Panc1 (cell line): ENCODE measurements around the gene TRAF5. TPM values are rescaled to one million over a fixed set of nuclear protein-coding genes. Genes with fewer than 3 reads are reported as not detected.

Experiments used
- ATAC-seq: fragments of 200-7000 bp; cut with Tn5 transposase; 2 replicates; pipeline ENCODE4 v1.9.1; 2020; ENCODE audit warnings: mild to moderate bottlenecking, moderate library complexity
- BruUV-seq: library from RNA; stranded (reverse); fragments of 400-500 nt; replicated peaks from 2 replicates; lab custom pipeline; 2021; lab: Mats Ljungman, UMichigan
- CTCF ChIA-PET: fragments of 300-600 bp; sonication (Branson Sonifier 250); formaldehyde crosslinking; loops from one replicate; lab custom pipeline; 2022; ENCODE audit warnings: antibody characterized with exemption; lab: Charles Lee
- POLR2A ChIA-PET: fragments of 300-600 bp; sonication (Branson Sonifier 250); formaldehyde crosslinking; loops from one replicate; lab custom pipeline; 2022; ENCODE audit warnings: antibody characterized with exemption; lab: Charles Lee
- DNase-seq: peaks from one replicate; pipeline ENCODE4 v3.0.0-alpha.2; 2010; ENCODE audit warnings: low read depth, low spot score
- H3K27ac ChIP-seq: 2 replicates; pipeline ENCODE4 v1.5.1; 2011; ENCODE audit warnings: mild to moderate bottlenecking, low read length, inconsistent platforms
- H3K27me3 ChIP-seq: fragments of 200-500 bp; sonication (Bioruptor generic); 2 replicates; pipeline ENCODE4 v1.6.0; 2014; ENCODE audit warnings: low read length, inconsistent platforms; ENCODE audit not compliant: control insufficient read depth, insufficient read depth
- H3K36me3 ChIP-seq: fragments of 200-500 bp; sonication (Bioruptor generic); 2 replicates; pipeline ENCODE4 v1.5.1; 2014; ENCODE audit warnings: inconsistent platforms, mild to moderate bottlenecking, low read length, moderate library complexity; ENCODE audit not compliant: control insufficient read depth, insufficient read depth
- H3K4me1 ChIP-seq: 2 replicates; pipeline ENCODE4 v1.5.1; 2011; ENCODE audit warnings: inconsistent platforms, mild to moderate bottlenecking, low read length, moderate library complexity; ENCODE audit not compliant: control insufficient read depth, insufficient read depth
- H3K4me3 ChIP-seq, 2 experiments: 2 replicates each; pipeline ENCODE4 v1.5.1; 2011 to 2012; ENCODE audit warnings: low read depth in 2 of 2, low read length in 2 of 2, mild to moderate bottlenecking in 2 of 2, inconsistent platforms in 1 of 2, moderate library complexity in 1 of 2
- H3K9me3 ChIP-seq: fragments of 200-500 bp; sonication (Bioruptor generic); 2 replicates; pipeline ENCODE4 v1.5.1; 2014; ENCODE audit warnings: low read depth, mild to moderate bottlenecking, inconsistent platforms, low read length, moderate library complexity; ENCODE audit not compliant: control insufficient read depth, insufficient read depth
- POLR2AphosphoS5 ChIP-seq: IDR thresholded peaks from 2 replicates; pipeline ENCODE4 v1.6.1; 2012; ENCODE audit warnings: mild to moderate bottlenecking, low read depth, low read length, moderate library complexity
- SIN3A ChIP-seq: IDR thresholded peaks from 2 replicates; pipeline ENCODE4 v1.6.1; 2012; ENCODE audit warnings: low read depth, mild to moderate bottlenecking, low read length, moderate library complexity, borderline replicate concordance; ENCODE audit not compliant: insufficient read depth
- TCF7L2 ChIP-seq: IDR thresholded peaks from 2 replicates; pipeline ENCODE4 v1.6.1; 2011; ENCODE audit warnings: mild to moderate bottlenecking, low read depth, low read length, inconsistent platforms
- in situ Hi-C: cut with HindIII; loops from 2 replicates; pipeline ENCODE4 v1.10.0; 2016; ENCODE audit warnings: low sequenced_read_pairs, low pct_unique_long_range_greater_than_20kb
- intact Hi-C: fragments of 100-400 bp; cut with micrococcal nuclease; formaldehyde crosslinking; loops from one replicate; pipeline ENCODE4 v1.10.0; 2022; ENCODE audit not compliant: unreplicated experiment
- total RNA-seq: library from RNA; stranded (reverse); gene quantifications from one replicate; pipeline ENCODE4 v1.2.1, GENCODE V29; 2021; ENCODE audit not compliant: unreplicated experiment
- TF ChIP-seq, protein P1 (sequence below): fragments of 450-650 bp; IDR thresholded peaks from 2 replicates; pipeline ENCODE4 v1.5.1; 2017; ENCODE audit warnings: mild to moderate bottlenecking
- TF ChIP-seq, protein P2 (sequence below), 2 experiments: IDR thresholded peaks; 2 replicates each; pipeline ENCODE4 v1.6.1; 2011 to 2012; ENCODE audit warnings: low read depth in 2 of 2, control low read depth in 1 of 2, low read length in 1 of 2, mild to moderate bottlenecking in 1 of 2, moderate library complexity in 1 of 2; ENCODE audit not compliant: insufficient read depth in 1 of 2

Gene TRAF5
- total RNA-seq, 1 experiment from 2014 or later = 10.5 TPM

DNA sequence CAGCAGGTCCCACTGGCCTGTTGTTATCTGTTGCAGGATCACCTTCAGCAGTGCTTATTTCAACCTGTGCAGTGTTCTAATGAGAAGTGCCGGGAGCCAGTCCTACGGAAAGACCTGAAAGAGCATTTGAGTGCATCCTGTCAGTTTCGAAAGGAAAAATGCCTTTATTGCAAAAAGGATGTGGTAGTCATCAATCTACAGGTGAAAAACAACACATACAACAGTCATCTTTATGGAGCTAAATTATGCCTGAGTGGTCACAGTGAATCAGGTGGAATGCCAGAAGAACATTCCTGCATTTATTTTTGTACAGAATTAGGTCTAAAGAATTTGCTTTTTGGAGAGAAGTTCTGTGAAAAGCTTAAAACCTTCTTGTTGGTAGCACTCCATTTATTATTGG is 33.2 kb downstream of the TRAF5 start:
- H3K27ac ChIP-seq = no peak overlapping the region
- ChIA-PET CTCF (no interaction called here), POLR2A (no interaction called here)
- TF ChIP-seq, protein P1, sequence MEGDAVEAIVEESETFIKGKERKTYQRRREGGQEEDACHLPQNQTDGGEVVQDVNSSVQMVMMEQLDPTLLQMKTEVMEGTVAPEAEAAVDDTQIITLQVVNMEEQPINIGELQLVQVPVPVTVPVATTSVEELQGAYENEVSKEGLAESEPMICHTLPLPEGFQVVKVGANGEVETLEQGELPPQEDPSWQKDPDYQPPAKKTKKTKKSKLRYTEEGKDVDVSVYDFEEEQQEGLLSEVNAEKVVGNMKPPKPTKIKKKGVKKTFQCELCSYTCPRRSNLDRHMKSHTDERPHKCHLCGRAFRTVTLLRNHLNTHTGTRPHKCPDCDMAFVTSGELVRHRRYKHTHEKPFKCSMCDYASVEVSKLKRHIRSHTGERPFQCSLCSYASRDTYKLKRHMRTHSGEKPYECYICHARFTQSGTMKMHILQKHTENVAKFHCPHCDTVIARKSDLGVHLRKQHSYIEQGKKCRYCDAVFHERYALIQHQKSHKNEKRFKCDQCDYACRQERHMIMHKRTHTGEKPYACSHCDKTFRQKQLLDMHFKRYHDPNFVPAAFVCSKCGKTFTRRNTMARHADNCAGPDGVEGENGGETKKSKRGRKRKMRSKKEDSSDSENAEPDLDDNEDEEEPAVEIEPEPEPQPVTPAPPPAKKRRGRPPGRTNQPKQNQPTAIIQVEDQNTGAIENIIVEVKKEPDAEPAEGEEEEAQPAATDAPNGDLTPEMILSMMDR = no peak
- TF ChIP-seq POLR2AphosphoS5 (no peak), TCF7L2 (no peak), SIN3A (no peak)
- TF ChIP-seq, protein P2, sequence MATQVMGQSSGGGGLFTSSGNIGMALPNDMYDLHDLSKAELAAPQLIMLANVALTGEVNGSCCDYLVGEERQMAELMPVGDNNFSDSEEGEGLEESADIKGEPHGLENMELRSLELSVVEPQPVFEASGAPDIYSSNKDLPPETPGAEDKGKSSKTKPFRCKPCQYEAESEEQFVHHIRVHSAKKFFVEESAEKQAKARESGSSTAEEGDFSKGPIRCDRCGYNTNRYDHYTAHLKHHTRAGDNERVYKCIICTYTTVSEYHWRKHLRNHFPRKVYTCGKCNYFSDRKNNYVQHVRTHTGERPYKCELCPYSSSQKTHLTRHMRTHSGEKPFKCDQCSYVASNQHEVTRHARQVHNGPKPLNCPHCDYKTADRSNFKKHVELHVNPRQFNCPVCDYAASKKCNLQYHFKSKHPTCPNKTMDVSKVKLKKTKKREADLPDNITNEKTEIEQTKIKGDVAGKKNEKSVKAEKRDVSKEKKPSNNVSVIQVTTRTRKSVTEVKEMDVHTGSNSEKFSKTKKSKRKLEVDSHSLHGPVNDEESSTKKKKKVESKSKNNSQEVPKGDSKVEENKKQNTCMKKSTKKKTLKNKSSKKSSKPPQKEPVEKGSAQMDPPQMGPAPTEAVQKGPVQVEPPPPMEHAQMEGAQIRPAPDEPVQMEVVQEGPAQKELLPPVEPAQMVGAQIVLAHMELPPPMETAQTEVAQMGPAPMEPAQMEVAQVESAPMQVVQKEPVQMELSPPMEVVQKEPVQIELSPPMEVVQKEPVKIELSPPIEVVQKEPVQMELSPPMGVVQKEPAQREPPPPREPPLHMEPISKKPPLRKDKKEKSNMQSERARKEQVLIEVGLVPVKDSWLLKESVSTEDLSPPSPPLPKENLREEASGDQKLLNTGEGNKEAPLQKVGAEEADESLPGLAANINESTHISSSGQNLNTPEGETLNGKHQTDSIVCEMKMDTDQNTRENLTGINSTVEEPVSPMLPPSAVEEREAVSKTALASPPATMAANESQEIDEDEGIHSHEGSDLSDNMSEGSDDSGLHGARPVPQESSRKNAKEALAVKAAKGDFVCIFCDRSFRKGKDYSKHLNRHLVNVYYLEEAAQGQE (IDR thresholded peaks at IDR 0.05; ENCODE audit: insufficient read depth in 1 of 2, low read depth in 2 of 2, low read length in 1 of 2) = no peak
- H3K4me3 ChIP-seq = no peak overlapping the region
- no peaks in the 10 kb centered on the region for H3K9me3 ChIP-seq
- in situ Hi-C loops (no loop called here), intact Hi-C loops (no loop called here)
- no TSS peak for BruUV-seq
- ATAC-seq = no peak
- H3K27me3 ChIP-seq = no peaks in the 10 kb centered on the region
- no peaks in the 10 kb centered on the region for H3K36me3 ChIP-seq
- DNase-seq = no peak
- H3K4me1 ChIP-seq = no peaks in the 10 kb centered on the region

DNA sequence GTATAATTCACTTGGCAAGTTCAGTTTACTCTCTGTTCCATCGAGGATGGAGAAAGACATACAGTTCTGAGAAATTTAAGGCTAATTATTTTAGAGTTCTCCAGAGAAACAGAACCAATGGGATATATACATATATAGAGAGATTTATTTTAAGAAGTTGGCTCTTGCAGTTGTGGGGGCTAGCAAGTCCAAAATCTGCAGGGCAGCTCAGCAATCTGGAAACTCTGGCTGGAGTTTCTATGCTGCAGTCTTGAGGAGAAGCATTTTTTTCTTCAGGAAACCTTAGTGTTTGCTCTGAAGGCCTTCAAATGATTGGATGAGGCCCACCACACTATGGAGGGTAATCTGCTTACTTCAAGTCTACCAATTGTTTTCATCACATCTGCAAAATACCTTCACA is 34.6 kb downstream of the TRAF5 start:
- no peaks in the 10 kb centered on the region for H3K27me3 ChIP-seq
- TF ChIP-seq, protein P1 = no peak
- no peak for TF ChIP-seq POLR2AphosphoS5
- POLR2A ChIA-PET = no interaction called here
- H3K36me3 ChIP-seq = no peaks in the 10 kb centered on the region
- H3K9me3 ChIP-seq = no peaks in the 10 kb centered on the region
- H3K4me1 ChIP-seq = no peaks in the 10 kb centered on the region
- DNase-seq (no peak), ATAC-seq (no peak)
- intact Hi-C loops = no loop called here
- BruUV-seq = no TSS peak
- H3K27ac ChIP-seq = no peak overlapping the region
- in situ Hi-C loops = no loop called here
- no peak overlapping the region for H3K4me3 ChIP-seq
- CTCF ChIA-PET = no interaction called here

DNA sequence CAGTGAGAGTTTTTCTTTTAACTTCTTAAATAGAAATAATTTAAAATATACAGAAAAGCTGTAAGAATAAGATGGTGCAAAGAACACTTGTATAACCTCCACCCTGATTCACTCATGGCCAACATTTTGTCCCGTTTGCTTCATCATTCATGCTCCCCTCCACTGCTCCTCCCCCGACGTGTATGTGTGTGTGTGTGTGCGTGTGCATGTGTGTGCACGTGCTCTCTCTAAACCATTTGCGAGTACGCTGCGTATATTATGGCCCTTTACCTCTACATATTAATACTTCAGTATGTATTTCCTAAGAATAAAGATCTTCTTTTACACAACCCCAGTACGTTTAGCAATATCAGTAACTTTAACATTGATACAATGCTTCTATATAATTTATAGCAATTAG is 43.0 kb downstream of the TRAF5 start:
- no TSS peak for BruUV-seq
- no peak overlapping the region for H3K4me3 ChIP-seq
- no peak for DNase-seq
- no peaks in the 10 kb centered on the region for H3K9me3 ChIP-seq
- ATAC-seq = no peak
- no peaks in the 10 kb centered on the region for H3K27me3 ChIP-seq
- H3K36me3 ChIP-seq = no peaks in the 10 kb centered on the region; the same call in 1 of the 2 replicates
- no peak for TF ChIP-seq POLR2AphosphoS5
- no peak for TF ChIP-seq TCF7L2
- TF ChIP-seq, protein P1 = no peak
- TF ChIP-seq SIN3A = no peak
- TF ChIP-seq, protein P2 (IDR thresholded peaks at IDR 0.05; ENCODE audit: insufficient read depth in 1 of 2, low read depth in 2 of 2, low read length in 1 of 2) = no peak
- no peak overlapping the region for H3K27ac ChIP-seq
- intact Hi-C loops (no loop called here), in situ Hi-C loops (no loop called here)
- ChIA-PET CTCF (no interaction called here), POLR2A (no interaction called here)
- no peaks in the 10 kb centered on the region for H3K4me1 ChIP-seq
